Thyroid gland (tissue), 4 donors: ENCODE data around the gene IFT122. TPM values are rescaled to one million over a fixed set of nuclear protein-coding genes. Genes with fewer than 3 reads are reported as not detected.

ENCODE experiments used
- DNase-seq, 2 donors: peaks; one replicate each; pipeline ENCODE4 v3.0.0-alpha.2; 2019
- H3K27ac ChIP-seq, 3 donors: fragments of 200-600 bp; sonication (generic); 1 replicate in 2 of 3; 2 replicates in 1 of 3; pipeline ENCODE4 v1.5.1; 2016 to 2019; ENCODE audit warnings: mild to moderate bottlenecking in 1 of 3, moderate library complexity in 1 of 3
- H3K27me3 ChIP-seq: fragments of 200-600 bp; sonication (generic); one replicate; pipeline ENCODE4 v1.5.1; 2019
- H3K36me3 ChIP-seq, 2 donors: fragments of 200-600 bp; sonication (generic); one replicate each; pipeline ENCODE4 v1.5.1; 2016 to 2019
- H3K4me1 ChIP-seq, 2 donors: fragments of 200-600 bp; sonication (generic); one replicate each; pipeline ENCODE4 v1.5.1; 2017 to 2019
- H3K4me3 ChIP-seq, 3 donors: fragments of 200-600 bp; sonication (generic); replicated peaks in 1 of 3; 1 replicate in 2 of 3; 2 replicates in 1 of 3; pipeline ENCODE4 v1.5.1; 2016; ENCODE audit warnings: mild to moderate bottlenecking in 1 of 3
- H3K9me3 ChIP-seq: fragments of 200-600 bp; sonication (generic); one replicate; pipeline ENCODE4 v1.5.1; 2017
- POLR2A ChIP-seq, 2 donors: fragments of 450-650 bp; IDR thresholded peaks; one replicate each; pipeline ENCODE4 v1.6.1; 2017; ENCODE audit warnings: antibody characterized with exemption in 2 of 2, mild to moderate bottlenecking in 2 of 2, moderate library complexity in 1 of 2
- WGBS, 2 donors: methylation state at CpG; one replicate each; pipeline ENCODE4 v1.1.5; 2017; 5-methylcytosine and 5-hydroxymethylcytosine counted together
- intact Hi-C: fragments of 100-400 bp; cut with DNase I; formaldehyde crosslinking; loops from one replicate; pipeline ENCODE4 v1.15.1; 2023
- total RNA-seq, 4 donors: library from RNA; depleted of rRNA; stranded (reverse); fragments of >200 nt; gene quantifications; one replicate each; pipeline ENCODE4 v1.2.3, GENCODE V29; 2016
- TF ChIP-seq, protein P1 (sequence below), 6 experiments: fragments of 200-600 bp in 3 of 6; fragments of 450-650 bp in 3 of 6; sonication (generic) in 3 of 6; IDR thresholded peaks; one replicate each; pipeline ENCODE4 v1.5.1; 2016 to 2019; ENCODE audit warnings: antibody characterized with exemption in 6 of 6, mild to moderate bottlenecking in 2 of 6, inconsistent platforms in 1 of 6, moderate library complexity in 1 of 6

The IFT122 gene
- total RNA-seq, 4 donors from 2014 or later, result 40.7 to 67.9 (median 46.7) TPM

DNA sequence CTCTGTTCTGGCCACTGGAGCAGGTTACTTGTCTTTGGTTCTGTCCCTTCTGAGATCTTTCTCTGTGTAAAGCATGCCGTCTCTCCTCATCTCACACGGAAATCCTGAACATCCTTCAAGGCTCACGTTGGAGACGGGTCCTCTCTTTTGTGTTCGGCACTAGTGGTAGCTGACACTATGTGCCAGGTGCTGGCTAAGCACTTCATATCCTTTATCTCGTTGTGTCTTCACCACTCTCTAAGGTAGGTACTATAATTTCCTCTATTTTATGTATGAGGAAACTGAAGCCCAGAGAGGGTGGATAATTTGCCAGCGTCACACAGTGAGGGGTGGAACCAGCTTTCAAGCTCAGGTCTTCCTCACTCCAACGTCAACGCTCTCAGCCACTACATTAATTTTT lies 1.2 kb downstream of the IFT122 start:
- WGBS, 2 donors, result 48 to 51% methylated on average over 9 of the region's 9 CpGs
- Histone ChIP-seq H3K36me3 (peaks cover 0 to 11% of the 10 kb centered on the region in 2 donors), H3K27ac (peak overlapping the region; percentile 70 to 95 (median 89)), H3K27me3 (no peaks in the 10 kb centered on the region), H3K9me3 (no peaks in the 10 kb centered on the region), H3K4me3 (peak overlapping the region in 1 of 3 donors; percentile 79), H3K4me1 (peaks cover 24 to 41% of the 10 kb centered on the region in 2 donors)
- TF ChIP-seq, protein P1, sequence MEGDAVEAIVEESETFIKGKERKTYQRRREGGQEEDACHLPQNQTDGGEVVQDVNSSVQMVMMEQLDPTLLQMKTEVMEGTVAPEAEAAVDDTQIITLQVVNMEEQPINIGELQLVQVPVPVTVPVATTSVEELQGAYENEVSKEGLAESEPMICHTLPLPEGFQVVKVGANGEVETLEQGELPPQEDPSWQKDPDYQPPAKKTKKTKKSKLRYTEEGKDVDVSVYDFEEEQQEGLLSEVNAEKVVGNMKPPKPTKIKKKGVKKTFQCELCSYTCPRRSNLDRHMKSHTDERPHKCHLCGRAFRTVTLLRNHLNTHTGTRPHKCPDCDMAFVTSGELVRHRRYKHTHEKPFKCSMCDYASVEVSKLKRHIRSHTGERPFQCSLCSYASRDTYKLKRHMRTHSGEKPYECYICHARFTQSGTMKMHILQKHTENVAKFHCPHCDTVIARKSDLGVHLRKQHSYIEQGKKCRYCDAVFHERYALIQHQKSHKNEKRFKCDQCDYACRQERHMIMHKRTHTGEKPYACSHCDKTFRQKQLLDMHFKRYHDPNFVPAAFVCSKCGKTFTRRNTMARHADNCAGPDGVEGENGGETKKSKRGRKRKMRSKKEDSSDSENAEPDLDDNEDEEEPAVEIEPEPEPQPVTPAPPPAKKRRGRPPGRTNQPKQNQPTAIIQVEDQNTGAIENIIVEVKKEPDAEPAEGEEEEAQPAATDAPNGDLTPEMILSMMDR (IDR thresholded peaks at IDR 0.05), result no peak
- no peak for TF ChIP-seq POLR2A (IDR thresholded peaks at IDR 0.05)
- DNase-seq, result no peak
- intact Hi-C loops, result no loop called here

DNA sequence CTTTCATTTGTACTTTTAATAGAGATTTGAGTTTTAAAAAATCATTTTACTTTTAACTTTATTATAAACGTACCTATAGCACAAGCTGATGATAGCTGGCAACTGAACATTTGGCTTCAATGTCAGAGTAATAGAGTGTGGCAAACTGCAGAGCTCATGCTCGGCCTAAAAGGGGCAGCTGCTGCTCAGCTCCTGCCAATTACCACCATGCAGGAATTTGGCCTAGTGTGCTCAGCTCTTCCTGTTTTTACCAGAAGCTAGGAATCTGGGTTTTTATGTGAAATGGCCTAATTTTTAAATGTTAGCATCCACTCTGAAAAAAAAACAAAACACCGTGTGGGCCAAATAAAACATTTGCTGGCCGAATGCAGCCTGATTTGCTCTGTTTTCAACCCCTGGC lies 1.8 kb downstream of the IFT122 start:
- no peak overlapping the region for H3K4me3 ChIP-seq
- no peaks in the 10 kb centered on the region for H3K9me3 ChIP-seq
- intact Hi-C loops, result no loop called here
- H3K27ac ChIP-seq, result peak overlapping the region; percentile 70 to 95 (median 89)
- peaks cover 24 to 41% of the 10 kb centered on the region in 2 donors for H3K4me1 ChIP-seq
- 13 to 16% methylated on average over 4 of the region's 4 CpGs for WGBS, 2 donors
- peaks cover 0 to 7% of the 10 kb centered on the region in 2 donors for H3K36me3 ChIP-seq
- TF ChIP-seq, protein P1 (IDR thresholded peaks at IDR 0.05), result no peak
- TF ChIP-seq POLR2A (IDR thresholded peaks at IDR 0.05), result no peak
- no peaks in the 10 kb centered on the region for H3K27me3 ChIP-seq
- peak; percentile 45 to 55 for DNase-seq

DNA sequence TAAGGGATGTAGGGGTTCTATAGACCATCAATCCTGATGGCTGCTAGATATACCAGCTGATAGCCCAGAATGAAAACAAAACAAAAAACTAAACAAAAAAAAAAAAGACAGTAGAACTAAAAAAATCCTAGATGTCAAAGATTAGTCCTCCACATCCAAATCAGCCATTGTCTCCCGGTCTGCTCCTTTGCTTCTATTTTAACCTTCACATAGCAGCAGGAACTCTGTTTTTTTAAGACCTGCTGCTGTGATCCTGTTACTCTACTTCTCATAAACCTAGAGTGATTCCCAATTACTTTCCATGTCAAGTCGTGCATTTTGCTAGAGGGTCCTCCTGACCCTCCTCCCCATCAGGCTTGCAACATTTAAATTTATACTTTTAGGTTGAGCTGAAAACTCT lies 2.5 kb downstream of the IFT122 start:
- WGBS, 2 donors, result 28% methylated on average over 2 of the region's 2 CpGs
- intact Hi-C loops, result no loop called here
- TF ChIP-seq, protein P1 (IDR thresholded peaks at IDR 0.05), result no peak
- no peak for TF ChIP-seq POLR2A (IDR thresholded peaks at IDR 0.05)
- H3K27me3 ChIP-seq, result no peaks in the 10 kb centered on the region
- H3K27ac ChIP-seq, result peak overlapping the region; percentile 70 to 95 (median 89)
- no peak overlapping the region for H3K4me3 ChIP-seq
- peaks cover 24 to 37% of the 10 kb centered on the region in 2 donors for H3K4me1 ChIP-seq
- no peaks in the 10 kb centered on the region for H3K9me3 ChIP-seq
- peaks cover 0 to 3% of the 10 kb centered on the region in 2 donors for H3K36me3 ChIP-seq
- no peak for DNase-seq

DNA sequence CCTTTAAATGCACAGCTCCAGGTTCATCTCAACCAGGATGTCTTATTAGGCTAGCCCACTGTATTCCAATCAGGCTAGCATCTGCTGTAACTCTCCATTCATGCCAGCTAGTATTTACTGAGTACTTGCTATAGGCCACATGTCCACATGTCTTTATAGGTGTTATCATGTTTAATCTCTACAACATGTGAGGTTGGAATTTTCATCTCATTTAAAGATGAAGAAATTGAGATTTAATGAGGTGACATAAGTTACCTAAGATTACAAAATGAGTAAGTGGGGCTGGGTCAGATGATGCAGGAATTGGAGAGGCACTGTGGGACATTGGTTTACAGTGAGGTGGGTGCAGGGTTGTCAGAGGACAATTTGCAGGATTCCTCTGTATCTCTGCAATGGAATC lies 2.9 kb downstream of the IFT122 start:
- no peak for DNase-seq
- Histone ChIP-seq H3K27me3 (no peaks in the 10 kb centered on the region), H3K9me3 (no peaks in the 10 kb centered on the region), H3K4me3 (no peak overlapping the region), H3K36me3 (no peaks in the 10 kb centered on the region), H3K4me1 (peaks cover 24 to 37% of the 10 kb centered on the region in 2 donors), H3K27ac (peak overlapping the region in 2 of 3 donors; percentile 32 to 89)
- intact Hi-C loops, result no loop called here
- no peak for TF ChIP-seq POLR2A (IDR thresholded peaks at IDR 0.05)
- TF ChIP-seq, protein P1 (IDR thresholded peaks at IDR 0.05), result no peak

DNA sequence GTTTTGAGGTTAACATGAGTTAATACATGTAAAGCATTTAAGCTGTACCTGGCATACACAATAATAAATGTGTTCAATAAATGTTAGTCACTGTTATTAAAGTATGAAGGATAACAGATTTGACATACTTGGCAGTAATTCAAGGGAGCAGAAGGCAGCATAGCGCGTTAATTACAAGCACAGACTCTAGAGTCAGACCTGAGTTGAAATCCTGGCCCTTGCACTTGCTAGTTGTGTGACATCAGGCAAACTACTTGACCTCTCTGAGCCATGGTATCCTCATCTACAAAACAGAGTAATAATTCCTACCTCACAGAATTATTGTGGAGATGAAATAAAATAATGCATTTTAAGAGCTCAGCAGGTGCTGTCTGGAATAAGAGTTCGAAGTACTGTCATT lies 5.4 kb downstream of the IFT122 start:
- 85 to 95% methylated on average over 3 of the region's 3 CpGs for WGBS, 2 donors
- no peak for DNase-seq
- H3K27ac ChIP-seq, result no peak overlapping the region
- intact Hi-C loops, result no loop called here
- H3K4me1 ChIP-seq, result peaks cover 35 to 38% of the 10 kb centered on the region in 2 donors
- no peaks in the 10 kb centered on the region for H3K27me3 ChIP-seq
- no peaks in the 10 kb centered on the region for H3K9me3 ChIP-seq
- no peak overlapping the region for H3K4me3 ChIP-seq
- no peaks in the 10 kb centered on the region for H3K36me3 ChIP-seq
- TF ChIP-seq, protein P1 (IDR thresholded peaks at IDR 0.05), result no peak
- TF ChIP-seq POLR2A (IDR thresholded peaks at IDR 0.05), result no peak
